GM08714 (cell line): Measurements from ENCODE around the gene C10orf71.

Source experiments
- H3K4me3 ChIP-seq: fragments of 200-500 bp; sonication (Bioruptor generic); 2 replicates; pipeline ENCODE4 v1.5.1; 2014; ENCODE audit warnings: mild to moderate bottlenecking, low read length, inconsistent platforms
- ZNF274 ChIP-seq: IDR thresholded peaks from 2 replicates; pipeline ENCODE4 v1.6.1; 2012; ENCODE audit warnings: mild to moderate bottlenecking, low read depth, low read length

C10orf71 gene

DNA sequence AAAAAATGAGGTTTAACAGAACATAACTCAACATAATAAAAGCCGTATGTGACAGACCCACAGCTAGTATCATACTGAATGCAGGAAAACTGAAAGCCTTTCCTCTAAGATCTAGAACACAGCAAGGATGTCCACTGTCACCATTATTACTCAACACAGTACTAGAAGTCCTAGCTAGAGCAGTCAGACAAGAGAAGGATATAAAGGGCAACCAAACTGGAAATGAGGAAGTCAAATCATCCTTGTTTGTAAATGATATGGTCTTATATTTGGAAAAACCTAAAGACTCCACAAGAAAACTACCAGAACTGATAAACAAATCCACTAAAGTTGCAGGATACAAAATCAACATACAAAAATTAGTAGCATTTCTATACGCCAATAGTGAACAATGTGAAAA lies 45.9 kb downstream of the C10orf71 start:
- no peak overlapping the region for H3K4me3 ChIP-seq
- TF ChIP-seq ZNF274 = no peak

DNA sequence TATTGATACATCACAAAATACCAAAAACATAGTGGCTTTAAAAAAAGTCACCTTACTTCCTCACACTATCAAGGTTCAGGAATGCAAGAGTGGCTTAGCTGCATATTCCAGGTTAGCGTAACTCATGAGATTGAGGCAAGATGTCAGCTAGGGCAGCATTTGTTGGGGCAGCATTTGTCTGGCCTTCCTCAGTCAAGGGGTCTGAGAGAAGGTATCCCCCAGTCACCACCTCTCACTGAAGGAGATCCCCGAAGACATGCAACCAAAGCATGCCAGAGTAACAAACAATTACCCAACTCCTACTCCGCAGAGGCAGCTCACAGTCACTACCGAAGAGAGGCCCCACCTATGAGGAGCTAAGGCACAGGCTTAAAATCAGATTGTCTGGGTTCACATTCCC lies 48.4 kb downstream of the C10orf71 start:
- no peak overlapping the region for H3K4me3 ChIP-seq
- no peak for TF ChIP-seq ZNF274

DNA sequence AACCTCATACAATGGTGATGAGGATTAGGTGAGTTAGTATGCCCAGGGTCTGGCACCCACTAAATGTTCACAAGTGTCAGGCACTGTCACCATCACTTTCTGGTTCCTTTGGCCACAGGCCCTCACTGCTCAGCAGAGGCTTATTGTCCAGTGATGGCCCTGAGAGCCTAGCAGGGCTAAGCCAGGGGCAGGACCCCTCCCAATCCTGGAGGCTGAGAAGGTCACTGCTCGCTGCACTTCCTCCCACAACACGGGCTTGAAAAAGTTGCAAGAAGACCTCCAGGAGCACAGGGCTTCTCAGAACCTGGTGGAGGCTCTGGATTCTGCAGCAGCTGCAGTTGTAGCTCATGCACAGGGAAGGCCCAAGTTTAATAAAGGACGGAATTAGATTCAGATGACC lies 48.9 kb downstream of the C10orf71 start:
- no peak for TF ChIP-seq ZNF274
- H3K4me3 ChIP-seq = no peak overlapping the region

DNA sequence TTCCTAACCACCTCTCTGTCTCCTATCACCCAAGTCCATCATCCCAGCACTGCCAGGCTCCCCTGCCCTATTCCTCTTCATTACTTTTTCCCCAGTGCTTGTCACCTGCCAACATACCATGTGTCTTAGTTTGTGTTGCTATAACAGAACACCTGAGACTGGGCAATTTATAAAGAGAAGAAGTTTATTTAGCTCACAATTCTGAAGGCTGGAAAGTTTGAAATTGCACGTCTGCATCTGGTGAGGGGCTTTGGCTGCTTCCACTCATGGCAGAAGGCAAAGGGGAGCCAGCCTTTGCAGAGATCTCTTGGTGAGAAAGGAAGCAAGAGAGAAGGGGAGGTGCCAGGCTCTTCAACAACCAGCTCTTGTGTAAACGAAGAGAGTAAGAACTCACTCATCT lies 49.6 kb downstream of the C10orf71 start:
- no peak overlapping the region for H3K4me3 ChIP-seq
- no peak for TF ChIP-seq ZNF274

DNA sequence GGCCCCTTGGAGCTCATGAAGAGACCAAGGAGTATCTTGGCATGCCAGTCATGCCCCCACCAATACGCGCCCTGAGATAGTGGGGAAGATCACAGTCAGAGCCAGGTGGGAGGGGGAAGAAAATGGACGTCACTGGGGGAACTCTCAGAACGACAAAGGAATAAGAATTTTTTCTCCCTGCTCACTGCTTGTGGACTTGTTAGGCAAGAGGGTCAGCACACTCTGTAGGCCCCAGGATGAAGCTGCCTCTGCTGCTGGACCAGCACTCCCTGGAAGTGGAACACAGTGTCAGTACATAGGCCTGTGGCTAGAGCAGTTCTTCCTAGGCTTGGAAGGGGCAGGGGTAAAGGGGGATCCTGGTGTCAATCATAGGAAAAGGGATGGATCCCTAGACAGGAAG lies 50.4 kb downstream of the C10orf71 start:
- no peak overlapping the region for H3K4me3 ChIP-seq
- TF ChIP-seq ZNF274 = no peak

DNA sequence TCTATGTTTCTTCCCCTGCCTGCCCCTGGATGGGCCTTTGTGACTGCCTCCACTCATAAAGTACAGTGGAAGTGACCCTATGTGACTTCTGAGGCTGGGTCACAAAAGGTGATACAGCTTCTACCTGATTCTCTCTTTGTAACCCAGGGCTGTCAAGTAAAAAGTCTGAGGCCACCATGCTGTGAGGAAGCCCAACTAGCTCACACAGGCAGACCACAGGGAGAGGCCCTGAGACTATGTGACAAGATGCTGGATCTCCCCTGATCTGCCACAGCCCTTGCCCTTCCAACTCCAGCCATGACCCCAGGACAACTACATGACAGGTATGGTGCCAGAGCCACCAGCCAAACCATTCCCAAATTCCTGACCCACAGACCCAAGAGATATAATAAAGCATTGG lies 51.2 kb downstream of the C10orf71 start:
- no peak overlapping the region for H3K4me3 ChIP-seq
- no peak for TF ChIP-seq ZNF274

DNA sequence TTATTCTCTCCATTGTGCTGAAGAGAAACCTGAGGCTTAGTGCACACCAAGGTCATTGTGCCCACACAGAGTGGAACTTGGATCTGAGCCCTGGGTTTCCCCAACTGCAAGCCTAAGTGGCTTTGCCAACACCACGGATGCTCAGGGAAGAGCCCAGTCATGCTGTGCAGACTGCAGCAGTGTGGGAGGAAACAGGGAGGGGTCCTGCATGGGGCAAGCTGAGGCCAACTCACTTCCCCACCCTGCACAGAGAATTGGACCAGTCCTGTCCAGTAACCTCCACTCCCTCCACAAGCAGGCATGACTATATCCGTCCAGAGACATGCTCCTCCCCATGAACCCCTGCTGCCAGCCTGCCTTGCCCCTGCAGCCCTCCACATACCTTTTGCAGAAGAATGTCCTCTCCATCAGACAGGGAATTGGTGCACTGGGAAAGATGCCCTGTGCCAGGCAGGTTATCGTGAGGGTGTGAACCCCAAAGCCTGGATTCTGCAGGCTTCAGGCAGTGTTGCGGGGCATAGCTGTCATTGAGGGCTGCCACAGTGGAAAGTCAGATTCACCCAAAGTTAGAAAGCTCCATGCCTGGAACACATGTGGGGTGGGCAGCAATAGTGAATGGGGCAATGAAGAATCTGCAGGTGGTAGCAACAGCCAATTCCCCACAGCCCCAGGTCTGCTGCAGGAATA lies 52.0 kb downstream of the C10orf71 start:
- no peak overlapping the region for H3K4me3 ChIP-seq
- no peak for TF ChIP-seq ZNF274

DNA sequence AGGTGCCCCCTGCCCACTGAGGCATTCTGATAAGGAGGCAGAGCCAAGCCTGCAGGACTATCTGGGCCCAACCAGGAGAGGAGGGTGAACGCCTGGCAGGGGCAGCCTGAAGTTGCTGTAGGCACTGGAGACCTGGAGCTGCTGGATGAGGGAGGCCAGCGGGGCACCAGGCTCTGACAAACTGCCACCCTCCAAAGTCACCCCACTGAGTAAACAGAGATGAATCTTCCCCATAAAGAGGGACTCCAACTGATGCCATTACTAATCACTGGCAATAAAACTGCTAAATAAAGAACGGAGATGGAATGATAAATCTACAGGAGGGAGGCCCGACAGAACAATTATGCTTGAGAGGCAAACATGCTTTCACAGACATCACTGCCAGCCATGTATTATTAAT lies 52.7 kb downstream of the C10orf71 start:
- no peak overlapping the region for H3K4me3 ChIP-seq

DNA sequence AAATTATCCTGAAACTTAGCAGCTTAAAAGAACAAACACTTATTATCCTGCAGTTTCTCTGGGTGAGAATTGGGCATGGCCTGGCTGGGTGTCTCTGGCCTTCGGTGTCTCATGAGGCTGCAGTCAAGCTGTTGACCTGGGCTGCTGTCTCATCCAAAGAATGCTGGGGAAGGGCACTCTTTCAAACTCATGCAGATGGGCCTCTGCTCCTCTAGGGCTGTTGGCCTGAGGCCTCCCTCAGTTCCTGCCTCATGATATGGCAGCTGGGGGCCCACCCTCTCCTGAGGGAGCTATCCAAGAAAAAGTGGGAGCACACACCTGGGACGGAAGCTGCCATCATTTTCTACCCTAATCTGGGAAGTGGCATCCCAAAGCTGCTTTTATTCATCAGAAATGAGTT lies 53.4 kb downstream of the C10orf71 start:
- no peak overlapping the region for H3K4me3 ChIP-seq
- TF ChIP-seq ZNF274 = no peak

More for the DNA sequence above, 52.7 kb downstream of the C10orf71 start:
- no peak for TF ChIP-seq ZNF274

DNA sequence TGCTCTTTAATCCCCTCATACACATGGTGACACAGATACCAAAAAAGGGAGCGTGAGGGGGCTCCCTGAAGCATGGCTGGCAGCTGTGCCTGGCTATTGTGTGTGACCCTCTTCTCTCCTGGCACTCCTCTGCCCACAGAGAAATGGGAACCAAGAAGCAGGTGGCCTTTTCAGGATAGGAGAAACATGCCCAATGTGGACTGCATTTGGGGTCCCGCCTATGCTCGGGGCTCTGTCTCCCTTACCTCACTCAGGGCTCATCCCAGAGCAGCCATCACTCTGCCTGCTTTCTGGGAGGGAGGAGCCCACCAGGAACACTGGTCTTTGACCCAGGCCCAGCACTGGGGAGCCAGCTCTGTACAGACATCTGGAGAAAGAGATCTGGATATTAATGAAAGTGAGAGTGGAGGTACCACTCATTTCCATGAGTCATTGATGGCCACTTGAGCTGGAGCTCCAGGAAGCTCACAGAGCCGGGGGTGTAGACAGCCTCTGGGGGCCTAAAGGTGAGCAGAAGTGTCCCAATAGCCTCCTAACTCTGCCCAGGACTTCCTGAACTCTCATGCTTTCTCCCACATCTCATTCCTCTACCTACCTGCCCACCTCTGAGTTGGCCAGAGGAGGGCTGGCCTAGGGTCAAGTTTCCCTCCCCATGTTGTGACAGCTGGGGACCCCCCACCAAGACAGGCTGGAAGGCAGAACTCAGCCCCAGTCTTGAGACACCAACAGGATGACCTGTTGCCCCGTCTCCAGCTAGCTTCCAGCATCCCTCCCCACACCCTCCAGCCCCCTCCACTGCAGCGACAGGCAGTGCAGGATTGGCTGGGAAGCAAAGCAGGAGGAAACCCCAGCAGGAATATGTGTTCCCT lies 54.3 kb downstream of the C10orf71 start:
- no peak overlapping the region for H3K4me3 ChIP-seq
- TF ChIP-seq ZNF274 = no peak

DNA sequence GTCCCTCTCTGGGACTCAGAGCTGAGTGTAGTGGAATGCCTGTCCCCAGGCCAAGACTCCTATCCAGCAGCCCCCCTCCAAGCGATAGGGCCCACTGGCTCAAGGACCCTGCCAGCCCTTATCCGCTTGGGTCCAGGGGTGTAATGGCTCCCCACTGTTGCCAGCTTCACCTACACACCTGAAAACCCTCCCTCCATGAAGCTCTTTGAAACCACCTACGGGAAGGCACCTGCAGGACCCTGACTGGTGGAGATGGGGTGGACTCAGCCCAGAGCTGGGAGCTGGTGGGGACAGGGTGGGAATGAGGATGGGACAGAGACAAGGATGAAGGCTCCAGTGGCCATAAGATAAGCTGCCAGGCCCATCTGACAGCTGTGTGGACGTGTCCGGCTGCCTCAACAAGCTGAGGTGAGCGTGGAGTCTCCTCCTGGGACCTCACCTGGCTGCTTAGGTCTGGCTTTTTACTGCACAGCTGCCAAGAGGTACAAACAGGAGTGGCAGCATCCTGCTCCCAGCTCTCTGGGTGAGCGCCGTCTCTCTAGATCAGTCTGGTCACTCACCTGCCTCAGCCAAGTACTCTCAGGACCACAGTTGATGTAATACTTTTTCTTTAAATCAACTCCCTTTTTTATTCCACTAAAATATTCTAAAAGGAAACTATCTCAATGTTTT lies 55.1 kb downstream of the C10orf71 start:
- no peak for TF ChIP-seq ZNF274
- H3K4me3 ChIP-seq = no peak overlapping the region

DNA sequence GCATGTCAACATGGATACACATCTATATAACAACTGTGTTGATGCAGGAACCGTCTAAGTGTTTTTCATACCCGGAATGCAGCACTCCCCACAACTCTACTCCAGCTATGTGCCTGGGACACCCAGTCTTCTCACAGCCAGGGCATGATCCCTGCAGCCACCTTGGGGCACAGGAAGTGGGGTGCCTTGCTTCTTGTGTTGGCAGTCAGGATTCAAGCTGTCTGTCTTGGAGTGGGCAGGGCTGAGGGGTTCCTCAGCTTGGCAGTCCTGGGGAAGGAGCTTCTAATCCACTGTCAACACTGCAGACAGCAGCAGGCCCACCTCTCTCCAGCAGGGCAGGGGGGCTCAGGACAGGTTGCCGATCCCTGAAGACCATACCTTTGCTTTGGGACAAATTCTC lies 55.6 kb downstream of the C10orf71 start:
- H3K4me3 ChIP-seq = no peak overlapping the region
- TF ChIP-seq ZNF274 = no peak

DNA sequence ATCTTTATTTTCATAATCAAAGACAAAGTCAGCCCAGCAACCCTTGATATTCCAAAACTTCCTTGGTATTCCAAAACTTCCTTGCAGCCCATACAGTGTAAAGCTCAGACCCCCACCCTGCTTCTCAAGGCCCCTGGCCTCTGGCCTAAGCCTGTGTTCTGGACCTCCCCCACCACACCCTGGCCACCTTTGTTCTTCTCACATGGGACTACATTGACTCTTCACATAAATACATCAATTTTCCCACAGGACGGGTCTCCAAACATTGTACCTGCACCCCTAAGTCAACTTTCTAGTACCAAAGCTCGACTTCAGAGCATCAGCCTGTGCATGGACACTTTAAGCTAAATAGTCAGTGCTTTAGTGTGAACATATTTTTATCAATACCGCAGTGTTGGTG lies 56.3 kb downstream of the C10orf71 start:
- TF ChIP-seq ZNF274 = no peak
- H3K4me3 ChIP-seq = no peak overlapping the region

DNA sequence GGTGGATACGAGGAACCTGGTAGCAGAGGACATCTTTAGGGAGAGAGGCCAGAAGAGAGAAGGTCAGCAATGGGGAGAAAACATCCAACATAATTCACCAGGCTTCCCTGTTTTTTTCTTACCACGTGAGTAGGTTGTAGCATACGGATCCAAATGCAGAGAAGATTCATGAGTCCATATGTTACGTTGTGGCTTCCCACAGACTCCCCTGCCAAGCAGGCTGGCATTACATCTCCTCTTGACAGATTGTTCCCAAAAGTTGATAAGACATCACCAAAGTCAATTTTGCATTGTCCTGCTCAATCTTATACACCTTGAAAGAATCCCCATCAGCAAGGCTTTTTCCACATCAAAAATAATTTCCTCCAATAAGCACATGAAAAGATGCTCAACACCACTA lies 57.2 kb downstream of the C10orf71 start:
- no peak for TF ChIP-seq ZNF274
- no peak overlapping the region for H3K4me3 ChIP-seq

DNA sequence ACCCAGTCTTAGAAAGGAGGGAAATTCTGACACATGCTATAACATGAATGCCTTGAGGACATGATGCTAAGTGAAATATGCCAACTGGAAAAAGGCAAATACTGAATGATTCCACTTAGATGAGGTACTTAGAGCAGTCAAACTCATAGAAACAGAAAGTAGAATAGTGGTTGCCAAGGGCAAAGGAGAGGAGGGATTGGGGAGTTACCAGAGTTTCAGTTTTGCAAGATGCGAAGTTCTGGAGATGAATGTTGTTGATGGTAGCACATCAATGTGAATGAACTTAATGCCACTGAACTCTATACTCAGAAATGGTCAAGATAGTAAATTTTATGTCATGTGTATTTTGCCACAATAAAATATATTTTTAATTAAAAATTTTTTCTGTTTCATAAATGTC lies 58.0 kb downstream of the C10orf71 start:
- TF ChIP-seq ZNF274 = no peak
- no peak overlapping the region for H3K4me3 ChIP-seq
